HG02678 (cell line): Measurements from ENCODE around the gene PITPNC1.
"Not testable (repeated sequence)": the region's sequence is repeated elsewhere in the genome, so short reads cannot be mapped to it uniquely, and the experiment has no call there.

Experiments used
- ATAC-seq: cut with Tn5 transposase; IDR thresholded peaks from one replicate; pipeline ENCODE4 v1.9.1; 2021; ENCODE audit warnings: mild to moderate bottlenecking, moderate library complexity; ENCODE audit not compliant: unreplicated experiment

Gene PITPNC1

GRCh38 chr17:67393809-67394397, 16.8 kb downstream of the PITPNC1 start:
- ATAC-seq = no peak

GRCh38 chr17:67399676-67400075, 22.6 kb downstream of the PITPNC1 start:
- no peak for ATAC-seq

- no peak for ATAC-seq
Measured at GRCh38 chr17:67400193-67400592, 23.1 kb downstream of the PITPNC1 start.

- ATAC-seq = no peak
Measured at GRCh38 chr17:67401106-67401505, 24.0 kb downstream of the PITPNC1 start.

GRCh38 chr17:67401598-67402504, 24.8 kb downstream of the PITPNC1 start:
- ATAC-seq = no peak

GRCh38 chr17:67403065-67403464, 26.0 kb downstream of the PITPNC1 start:
- ATAC-seq = no peak

GRCh38 chr17:67403483-67403882, 26.4 kb downstream of the PITPNC1 start:
- ATAC-seq = no peak

GRCh38 chr17:67408455-67408830, 31.4 kb downstream of the PITPNC1 start:
- not testable (repeated sequence) for ATAC-seq

- no peak for ATAC-seq
Measured at GRCh38 chr17:67411397-67411796, 34.3 kb downstream of the PITPNC1 start.

- ATAC-seq = no peak
Measured at GRCh38 chr17:67412032-67412431, 35.0 kb downstream of the PITPNC1 start.

GRCh38 chr17:67412941-67413340, 35.9 kb downstream of the PITPNC1 start:
- ATAC-seq = no peak

GRCh38 chr17:67413388-67413787, 36.3 kb downstream of the PITPNC1 start:
- no peak for ATAC-seq

GRCh38 chr17:67414130-67414529, 37.0 kb downstream of the PITPNC1 start:
- ATAC-seq = no peak

- ATAC-seq = no peak
Measured at GRCh38 chr17:67414559-67414958, 37.5 kb downstream of the PITPNC1 start.

- no peak for ATAC-seq
Measured at GRCh38 chr17:67415291-67415690, 38.2 kb downstream of the PITPNC1 start.

- ATAC-seq = no peak
Measured at GRCh38 chr17:67417507-67417906, 40.4 kb downstream of the PITPNC1 start.

- ATAC-seq = no peak
Measured at GRCh38 chr17:67420994-67421393, 43.9 kb downstream of the PITPNC1 start.

GRCh38 chr17:67421869-67422273, 44.8 kb downstream of the PITPNC1 start:
- ATAC-seq = no peak

- ATAC-seq = not testable (repeated sequence)
Measured at GRCh38 chr17:67422296-67422695, 45.2 kb downstream of the PITPNC1 start.

- no peak for ATAC-seq
Measured at GRCh38 chr17:67422897-67423296, 45.8 kb downstream of the PITPNC1 start.

GRCh38 chr17:67425571-67426160, 48.6 kb downstream of the PITPNC1 start:
- no peak for ATAC-seq

- no peak for ATAC-seq
Measured at GRCh38 chr17:67427424-67427823, 50.3 kb downstream of the PITPNC1 start.
